NCI-H2196 (cell line): ENCODE data around the gene IL21R.

Experiments
- DNase-seq: peaks from one replicate; lab custom pipeline; 2025; ENCODE audit not compliant: unreplicated experiment; lab: John Stamatoyannopoulos, UW

Gene IL21R

DNA sequence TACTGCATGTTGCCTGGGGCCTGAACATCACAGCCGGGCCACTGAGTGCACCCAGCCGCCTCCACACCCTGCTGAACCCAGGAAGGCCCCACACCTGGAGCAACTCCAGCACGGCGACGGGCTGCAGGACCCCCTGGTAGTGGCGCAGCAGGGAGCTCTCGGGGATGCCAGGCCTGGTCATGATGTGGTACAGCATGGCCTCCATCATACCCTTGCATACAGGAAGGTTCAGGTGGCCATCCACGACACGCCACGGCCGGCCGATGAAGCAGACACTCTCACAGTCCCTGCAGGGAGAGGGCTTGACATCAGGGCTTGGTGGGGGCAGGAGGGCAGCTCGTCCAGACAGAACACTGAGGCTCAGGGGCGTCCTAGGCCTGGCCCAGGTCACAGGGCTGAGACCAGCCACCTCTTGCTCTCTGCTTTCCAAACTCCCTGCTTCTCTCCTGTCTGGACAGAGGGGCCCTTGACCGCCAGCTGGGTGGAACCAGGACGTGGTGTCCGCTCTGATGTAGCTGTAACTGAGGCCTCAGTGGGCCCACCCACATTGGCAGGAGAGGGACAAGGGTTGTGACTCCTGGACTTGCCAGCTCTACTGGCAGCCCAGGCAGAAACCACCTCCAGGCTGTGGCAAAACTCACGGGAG lies 60.3 kb downstream of the IL21R start:
- no peak for DNase-seq

DNA sequence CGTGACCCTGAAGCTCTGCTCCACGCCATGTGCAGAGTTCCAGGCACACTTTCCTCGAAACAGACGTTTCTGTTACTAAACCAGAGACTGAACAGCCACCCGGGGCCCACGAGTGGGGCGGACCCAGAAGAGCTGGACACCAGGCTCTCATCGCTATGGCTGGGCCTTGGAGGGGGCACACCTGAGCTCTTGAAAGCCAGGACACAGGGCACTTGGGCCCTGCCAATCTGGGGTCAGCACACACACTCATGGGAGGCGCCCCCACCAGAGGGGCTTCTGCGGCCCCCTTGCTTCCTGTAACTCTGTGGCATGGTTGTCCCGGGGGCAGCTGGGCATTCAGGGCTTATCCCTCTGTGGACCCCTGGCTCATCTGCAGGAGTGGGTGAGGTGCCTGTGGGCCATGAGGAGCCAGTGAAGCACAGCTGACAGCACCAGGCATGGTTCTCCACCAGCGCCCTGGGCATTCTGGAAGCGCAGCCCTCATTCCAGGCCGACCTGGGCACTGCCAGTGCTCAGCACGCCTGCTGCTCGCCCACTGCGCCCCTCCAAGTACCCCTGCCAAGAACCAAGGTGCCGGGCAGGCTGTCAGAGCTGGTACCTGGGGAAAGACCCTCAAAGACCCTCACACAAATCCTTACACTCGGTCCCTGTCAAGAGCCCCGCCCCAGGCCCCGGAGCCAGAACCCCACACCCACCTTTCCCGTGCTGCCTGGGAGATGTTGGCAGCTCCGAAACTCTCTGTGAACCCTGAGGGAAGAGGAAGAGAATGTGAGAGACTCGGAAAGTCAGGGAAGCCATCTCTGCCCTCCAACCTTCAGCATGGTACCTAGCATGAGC lies 61.1 kb downstream of the IL21R start:
- no peak for DNase-seq

DNA sequence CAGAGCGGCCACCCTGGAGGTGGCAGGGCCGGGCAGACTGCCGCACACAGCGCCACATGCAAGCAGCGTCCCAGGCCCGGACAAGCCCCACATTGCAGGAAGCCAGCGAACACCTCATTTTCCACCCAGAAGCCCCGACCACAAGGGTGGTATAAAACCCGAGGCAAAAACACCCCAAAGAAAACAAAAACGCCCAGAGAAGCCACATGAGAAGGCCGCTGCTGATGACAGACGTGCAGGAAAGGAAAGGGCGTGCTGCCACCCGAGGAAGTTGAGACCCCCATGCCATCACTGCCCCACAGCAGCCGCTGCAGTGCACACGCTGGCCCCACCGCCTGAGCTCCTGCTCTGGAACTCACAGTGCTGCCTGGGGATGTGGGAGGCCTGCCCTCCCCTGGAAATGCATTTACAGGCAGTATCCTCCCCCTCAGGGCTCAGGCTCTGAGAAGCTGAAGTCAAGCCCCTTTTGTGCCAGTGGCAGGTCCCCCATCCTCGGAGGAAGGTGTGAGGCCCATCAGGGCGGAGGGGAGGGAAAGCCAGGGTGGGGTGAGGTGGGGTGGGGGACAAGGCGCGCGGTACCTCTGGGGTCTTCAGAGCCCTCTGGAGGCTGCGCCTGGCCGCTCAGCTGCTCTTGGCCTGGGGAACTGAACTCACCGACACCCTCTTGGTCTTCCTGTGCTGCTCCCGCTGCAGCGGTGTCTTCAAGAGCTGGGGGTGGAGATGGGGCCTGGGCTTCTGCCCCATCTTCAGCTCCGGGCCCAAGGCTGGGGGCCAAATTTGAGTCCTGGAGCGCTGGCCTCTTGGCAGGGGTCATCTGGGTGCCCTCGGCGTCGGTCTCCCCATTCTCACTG lies 62.0 kb downstream of the IL21R start:
- no peak for DNase-seq

DNA sequence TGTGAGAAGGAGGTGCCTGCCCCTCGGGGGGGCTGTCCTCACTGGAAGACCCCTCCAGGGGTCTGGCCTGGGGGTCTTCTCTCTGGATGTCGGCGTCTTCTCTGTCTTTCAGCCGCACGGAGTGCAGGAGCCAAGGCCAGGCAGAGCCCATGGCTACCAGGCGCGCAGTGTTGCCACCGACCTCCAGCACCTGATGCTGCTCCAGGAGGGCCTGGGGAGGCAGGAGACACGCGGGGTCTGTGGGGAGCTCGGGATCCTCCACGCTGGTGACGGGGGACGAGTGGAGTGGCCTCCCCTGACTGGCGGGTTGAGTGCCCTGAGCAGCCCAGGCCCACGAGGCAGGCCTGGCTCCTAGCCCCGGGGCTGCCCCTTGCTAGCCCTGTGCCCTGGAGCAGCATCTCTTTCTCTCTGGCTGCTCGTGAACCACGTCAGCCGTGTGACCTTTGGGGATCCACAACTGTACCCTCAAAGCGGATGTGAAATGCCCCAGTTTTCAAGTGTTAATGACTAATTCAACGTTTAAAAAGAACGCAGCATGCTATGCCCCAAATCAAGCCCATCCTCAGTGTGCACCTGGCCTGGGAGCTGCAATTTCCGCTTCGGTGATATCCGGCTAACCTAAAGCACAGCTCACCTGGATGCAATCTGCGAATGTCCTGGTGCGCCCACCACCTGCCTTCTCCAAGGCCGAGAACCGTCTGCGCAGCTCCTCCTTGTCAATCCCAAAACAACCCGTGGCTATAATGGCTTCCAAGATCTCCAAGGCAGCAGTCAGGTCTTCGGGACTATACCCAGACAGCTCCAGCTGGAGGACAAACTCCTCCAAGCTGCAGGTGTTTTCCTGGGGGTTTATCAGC lies 62.9 kb downstream of the IL21R start:
- no peak for DNase-seq

DNA sequence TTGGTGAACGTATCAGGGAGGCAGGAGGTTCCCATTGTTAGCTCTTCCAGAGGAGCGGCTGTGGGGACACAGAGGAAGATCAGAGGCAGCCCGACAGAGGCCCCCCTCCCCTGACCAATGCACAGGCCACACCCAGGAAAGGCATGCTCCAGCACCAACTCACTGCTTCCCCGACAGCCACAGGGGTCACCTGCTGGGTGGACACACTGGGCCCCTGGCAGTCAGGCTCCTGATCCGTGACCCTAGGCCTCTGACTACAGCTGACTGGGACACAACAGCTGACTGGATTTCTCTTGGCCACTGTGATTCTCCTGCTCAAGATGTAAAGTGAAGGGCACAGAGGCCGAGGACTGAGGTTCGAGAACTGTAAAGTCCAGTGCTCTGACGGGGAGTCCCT lies 63.5 kb downstream of the IL21R start:
- no peak for DNase-seq

DNA sequence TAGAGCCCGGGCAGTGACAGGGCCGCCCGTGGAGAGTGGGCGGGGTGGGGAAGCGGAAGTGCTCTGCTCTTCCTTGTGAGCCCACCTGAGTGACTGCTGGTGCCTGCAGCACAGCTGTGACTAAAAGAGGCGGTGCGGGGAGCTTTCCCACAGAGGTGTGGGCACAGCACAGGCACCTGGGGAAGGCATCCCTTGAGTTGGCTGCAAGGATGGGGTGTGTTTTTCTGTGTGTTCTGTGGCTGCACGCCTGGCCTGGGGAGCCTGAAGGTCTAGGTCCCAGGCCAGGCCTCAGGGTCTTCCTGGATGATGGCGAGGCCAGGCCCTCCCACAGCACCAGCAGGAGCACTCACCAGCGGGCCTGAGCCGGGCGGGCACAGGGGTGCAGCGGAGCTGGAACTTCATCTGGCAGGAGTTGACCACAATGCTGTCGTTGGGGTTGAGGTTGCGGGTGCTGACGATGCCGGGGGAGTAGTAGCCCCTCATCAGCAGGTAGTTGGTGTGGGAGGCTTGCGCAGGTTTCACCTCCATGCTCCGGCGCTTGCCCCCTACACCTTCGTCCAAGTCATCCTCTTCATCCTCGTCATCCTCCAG lies 67.1 kb downstream of the IL21R start:
- no peak for DNase-seq

DNA sequence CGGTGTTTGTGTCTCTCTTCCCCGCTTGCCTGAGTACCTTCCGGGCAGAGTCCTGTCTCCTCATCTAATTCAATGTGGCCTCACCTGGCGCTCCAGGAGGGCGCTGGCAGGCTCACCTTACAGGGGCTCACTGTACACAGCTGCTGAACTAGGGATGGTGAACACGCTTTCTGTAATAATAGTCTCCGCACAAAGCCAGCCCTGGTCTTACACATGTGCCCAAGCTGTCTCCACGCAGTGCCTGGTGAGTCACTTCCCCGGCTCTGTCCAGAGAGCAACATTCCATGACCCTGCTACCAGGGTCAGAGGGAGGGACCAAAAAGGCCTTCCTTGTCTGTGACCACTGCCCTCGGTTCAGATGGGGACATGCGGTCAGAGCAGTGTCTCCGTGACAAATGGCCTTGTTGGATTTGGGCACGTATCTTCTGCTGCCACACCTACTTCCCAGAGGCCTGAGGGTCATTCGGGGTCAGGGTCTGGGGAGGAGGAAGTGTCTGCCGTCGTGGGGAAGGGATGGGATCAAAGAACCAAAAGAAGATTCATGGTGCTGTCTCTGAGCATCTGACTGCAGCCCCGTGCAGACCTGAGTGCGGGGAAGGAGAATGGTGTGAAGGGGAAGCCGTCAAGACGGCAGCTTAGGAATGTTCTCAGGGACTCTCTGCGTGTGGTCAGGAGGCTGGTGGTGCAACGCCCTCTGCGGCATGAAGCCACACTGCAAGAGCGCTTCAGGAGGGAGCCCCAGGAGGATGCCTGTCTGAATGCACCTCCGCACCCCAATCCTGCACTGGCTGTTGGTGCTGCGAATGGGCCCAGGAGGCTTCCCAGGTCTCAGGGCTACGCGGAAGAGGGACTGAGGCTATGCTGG lies 68.8 kb downstream of the IL21R start:
- DNase-seq = no peak

DNA sequence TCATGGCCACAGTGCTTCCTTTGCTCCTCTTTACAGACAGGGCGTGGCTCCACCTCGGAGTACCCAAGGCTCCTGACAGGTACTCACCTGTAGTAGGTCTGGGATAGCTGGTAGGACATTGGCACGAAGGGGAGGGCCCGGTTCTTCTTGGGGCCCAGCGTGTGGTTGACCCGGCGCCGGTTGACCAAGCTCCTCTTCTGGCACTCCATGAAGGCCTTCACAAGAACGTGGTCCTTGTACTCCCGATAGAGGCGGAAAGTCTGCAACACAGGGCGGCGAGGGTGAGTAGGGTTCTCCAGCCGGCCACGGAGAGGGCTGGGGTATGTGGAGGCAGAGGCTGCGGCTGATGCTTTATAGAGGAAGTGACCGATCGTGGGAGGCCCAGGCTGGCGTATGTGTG lies 69.7 kb downstream of the IL21R start:
- DNase-seq = no peak

DNA sequence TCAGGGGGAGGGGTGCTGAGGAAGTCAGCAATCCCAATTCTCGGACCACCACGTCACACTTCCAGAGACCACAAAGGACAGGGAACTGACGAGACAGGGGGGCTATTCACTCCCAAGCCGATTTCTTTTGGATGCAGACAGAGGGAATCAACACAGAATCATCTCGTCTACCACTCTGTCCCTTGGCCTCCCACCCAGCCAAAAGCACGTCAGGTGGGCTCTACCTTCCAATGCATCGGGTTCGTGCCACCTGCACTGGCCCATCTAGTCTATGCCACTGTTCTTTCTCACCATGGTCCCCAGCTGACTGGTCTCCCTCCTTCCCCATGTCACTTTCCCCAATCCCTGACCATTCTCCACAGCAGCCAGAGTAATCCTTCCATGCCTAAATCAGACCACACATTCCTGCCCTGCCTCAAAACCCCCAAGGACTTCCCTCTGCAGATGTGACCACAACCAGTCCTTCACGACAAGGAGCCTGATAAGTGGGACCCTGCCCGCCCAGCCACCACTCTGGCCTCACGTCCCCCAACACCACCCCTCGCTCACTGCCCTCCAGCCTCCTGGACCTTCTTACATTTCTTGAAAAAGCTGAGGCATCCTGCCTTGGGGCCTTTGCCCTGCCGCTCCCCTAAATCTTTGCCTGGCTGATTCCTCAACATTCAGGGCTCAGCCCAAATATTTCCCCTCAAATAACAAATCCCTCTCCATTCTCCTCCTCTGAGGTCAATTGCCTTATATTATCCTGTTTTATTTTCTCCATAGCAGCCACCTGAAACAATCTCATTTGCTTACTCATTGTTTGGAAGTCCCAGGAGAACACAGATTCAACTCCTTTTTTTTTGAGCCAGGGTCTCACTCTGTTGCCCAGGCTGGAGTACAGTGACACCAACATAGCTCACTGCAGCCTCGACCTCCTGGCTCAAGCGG lies 70.4 kb downstream of the IL21R start:
- DNase-seq = no peak

DNA sequence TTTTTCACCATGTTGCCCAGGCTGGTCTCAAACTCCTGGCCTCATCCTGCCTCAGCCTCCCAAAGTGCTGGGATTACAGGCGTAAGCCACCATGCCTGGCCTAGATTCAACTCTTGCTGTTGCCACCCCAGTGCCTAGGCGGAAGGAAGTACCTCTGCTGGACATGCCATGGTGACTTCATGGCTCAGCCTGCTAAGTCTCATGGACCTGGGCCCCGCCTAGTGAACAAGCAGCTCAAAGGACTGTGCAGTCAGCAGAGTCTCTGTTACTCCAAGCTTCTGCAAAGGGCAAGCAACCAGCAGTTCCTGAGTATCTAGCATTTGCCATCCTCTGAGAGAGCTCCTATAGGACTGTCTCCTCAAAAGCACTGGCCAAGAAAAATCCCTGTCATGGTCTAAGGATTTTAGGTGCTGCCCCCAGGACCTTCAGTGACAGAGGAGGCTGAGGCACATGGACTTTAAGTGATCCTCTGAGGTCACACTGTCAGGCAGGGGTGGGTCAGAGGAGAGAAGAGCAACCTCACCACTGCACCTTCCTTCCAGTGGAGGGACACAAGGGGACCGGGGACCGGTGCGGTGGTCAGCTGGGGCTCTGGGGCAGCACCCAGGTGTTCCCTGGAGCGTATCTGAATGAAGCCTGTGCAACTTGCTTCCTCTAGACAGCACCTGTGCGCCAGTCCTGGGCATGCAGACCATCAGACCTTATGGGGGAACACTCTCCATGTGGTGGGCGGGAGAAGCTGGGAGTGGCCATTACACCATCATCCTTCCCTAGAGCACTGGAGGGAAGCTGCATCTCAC lies 71.3 kb downstream of the IL21R start:
- DNase-seq = no peak

DNA sequence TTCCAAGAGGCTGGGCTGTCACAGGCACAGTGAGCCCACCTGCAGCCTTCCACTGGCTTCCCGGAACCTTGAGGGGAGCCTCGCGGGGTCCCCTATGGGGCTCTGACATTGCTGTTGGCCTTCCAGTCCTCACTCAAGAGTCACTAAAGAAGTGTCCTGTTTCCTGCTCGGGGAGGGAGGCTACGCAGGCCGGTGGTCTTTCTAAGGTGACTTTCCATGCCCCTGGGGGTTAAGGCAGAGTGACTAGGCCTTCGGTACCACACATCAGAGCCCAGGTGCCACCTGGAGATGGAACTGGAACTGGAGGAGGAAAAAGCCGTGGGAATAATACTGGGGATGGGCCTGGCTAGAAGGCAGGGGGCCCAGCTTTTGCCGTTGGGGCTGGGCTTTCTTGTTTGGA lies 72.1 kb downstream of the IL21R start:
- no peak for DNase-seq

DNA sequence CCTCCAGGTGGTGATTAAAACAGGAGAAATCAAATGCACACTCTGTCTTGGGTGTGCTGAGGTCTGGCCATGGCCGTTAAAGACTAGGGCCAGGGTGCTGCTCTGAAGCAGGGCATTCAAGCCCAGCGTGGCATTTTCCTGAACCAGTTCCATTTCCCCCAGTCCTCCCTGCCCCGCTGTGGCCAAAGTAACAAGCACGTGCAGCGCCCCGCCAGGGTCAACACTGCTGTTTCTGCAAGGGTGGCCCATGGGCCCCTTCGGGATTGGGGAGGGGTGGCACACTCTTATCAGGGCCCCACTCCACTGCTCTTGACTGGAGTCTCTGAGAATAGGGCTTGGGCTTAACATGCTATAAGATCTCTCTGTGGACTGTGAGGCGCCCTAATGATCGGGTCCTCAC lies 72.9 kb downstream of the IL21R start:
- DNase-seq = no peak

DNA sequence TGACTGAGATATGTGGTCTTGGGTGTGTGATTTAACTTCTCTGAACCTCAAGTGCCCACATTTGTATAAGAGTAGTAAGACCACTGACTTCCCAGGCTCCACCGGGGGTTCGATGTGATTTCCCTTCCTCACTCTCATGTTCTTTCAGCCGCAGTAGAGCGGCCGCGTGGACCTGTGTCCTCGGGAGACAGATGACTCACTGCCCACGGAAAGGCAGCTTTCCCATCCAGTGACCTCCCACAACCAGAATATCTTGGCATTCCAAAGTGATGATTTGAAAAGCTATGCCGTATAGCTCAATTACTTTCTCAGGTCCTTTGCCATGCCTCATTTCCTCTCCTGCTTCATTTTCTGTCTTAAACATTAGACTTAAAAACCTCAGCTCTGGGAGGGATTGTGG lies 73.6 kb downstream of the IL21R start:
- DNase-seq = no peak

DNA sequence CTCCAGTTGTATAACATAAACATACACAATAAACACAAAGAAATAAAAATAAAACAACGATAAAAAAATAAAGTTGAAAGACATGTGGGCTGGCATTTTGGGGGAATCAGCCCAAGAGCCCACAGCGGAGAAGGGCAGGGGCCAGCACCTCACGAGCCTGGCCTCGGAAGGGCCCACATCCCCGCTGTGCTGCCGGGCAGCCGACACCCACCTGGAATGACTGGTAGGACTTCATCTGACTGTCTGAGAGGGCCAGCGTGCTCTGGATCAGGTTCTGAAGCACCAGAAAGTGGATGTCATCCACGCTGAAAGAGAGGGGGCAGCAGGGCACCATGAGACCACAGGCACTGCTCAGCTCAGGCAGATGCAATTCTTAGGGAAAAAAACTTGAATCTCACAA lies 74.3 kb downstream of the IL21R start:
- DNase-seq = no peak

DNA sequence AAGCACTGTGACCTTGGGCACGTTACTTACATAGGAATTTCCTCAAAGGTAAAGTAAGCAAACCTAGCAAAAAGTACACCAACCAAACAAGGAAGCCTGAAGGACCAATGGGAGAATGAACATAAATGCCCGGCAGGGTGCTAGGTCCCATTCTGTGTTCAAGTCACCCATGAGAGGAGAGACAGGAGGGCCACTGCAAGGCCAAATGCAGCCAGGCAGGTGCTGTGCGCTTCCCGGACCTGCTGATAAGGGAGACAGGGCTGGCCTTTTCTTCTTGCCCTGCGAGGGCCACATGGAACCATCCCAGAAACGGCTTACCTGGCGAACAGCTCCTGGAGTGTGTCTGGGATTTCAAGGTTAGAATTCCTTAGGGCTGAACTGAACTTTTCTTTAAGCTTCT lies 78.8 kb downstream of the IL21R start:
- DNase-seq = no peak

DNA sequence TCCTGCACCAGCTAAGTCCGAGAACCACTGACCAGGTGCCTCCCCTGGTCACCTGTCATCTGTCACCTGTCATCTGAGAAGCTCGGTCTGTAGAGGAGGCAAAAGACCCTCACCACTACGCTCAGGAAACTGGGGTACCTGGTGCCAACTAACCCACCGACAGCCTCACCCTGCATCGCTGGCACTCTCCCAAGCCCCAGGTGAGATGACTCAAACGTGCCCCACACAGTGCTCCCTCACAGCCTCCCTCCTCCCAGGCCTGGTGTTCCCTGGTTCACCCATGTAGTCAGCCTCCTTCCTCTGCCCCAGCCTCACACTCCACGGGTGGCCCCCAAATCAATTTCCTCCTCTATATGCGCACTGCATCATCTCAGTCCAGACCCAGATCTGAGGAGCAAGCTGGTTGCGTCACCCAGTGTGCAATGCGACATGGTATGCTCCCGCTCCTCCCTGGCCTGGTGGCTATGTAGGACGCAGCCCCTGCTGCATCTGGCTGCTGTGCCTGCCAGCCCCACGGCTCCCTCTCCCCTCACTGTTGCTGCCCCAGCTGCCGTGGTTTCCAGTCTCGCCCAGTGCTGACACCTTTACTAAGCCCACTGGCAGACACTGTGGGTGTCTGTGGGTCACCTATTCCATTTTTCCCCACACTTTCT lies 79.4 kb downstream of the IL21R start:
- DNase-seq = no peak

DNA sequence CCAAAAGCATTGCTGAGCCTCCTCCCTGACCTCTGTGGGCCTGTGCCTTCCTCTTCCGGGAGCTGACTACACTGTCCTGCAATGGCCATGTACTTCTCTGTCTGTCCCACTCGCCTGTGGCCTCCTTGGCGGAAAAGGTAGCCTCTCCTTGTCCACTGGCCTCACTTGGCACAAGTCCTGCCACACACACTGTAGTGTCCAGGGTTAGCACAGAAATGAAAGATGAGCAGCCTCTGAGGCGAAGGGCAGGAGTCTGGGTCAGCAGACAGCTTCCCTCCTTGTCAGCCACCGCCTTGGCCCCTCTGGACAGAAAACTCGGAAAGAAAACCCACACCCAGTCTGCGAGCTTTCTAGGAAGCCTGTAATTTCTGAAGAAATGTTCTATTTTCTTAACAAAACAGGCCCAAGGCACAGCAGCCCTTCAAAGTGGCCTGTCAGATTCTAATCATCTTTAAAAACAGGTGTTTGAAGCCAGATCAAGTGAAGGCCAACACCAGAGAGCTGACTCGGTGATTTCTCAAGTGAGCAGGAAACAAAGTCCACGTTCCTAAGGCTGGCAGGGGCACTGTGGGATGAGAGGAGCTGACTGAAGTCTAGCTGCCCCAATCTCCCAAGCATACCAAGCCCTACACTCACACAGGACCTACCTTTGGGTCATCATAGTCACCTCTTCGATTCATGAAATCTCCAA lies 80.6 kb downstream of the IL21R start:
- DNase-seq = no peak
